Mesendoderm (in vitro differentiated cells): ENCODE data around the gene SWI5.

Source experiments
- DNase-seq: peaks from one replicate; pipeline ENCODE4 v3.0.0; 2013
- H2AK5ac ChIP-seq: 2 replicates; pipeline ENCODE4 v1.6.1; 2013; ENCODE audit warnings: low read length, inconsistent platforms
- H2BK120ac ChIP-seq: 2 replicates; pipeline ENCODE4 v1.6.1; 2013; ENCODE audit warnings: low read depth, mild to moderate bottlenecking, low read length, moderate library complexity, mixed read lengths
- H2BK15ac ChIP-seq: replicated peaks from 2 replicates; pipeline ENCODE4 v1.6.1; 2013; ENCODE audit warnings: low read depth, mild to moderate bottlenecking, moderate library complexity
- H2BK5ac ChIP-seq: 2 replicates; pipeline ENCODE4 v1.6.1; 2013; ENCODE audit warnings: low read length, inconsistent platforms
- H3K18ac ChIP-seq: 2 replicates; pipeline ENCODE4 v1.6.1; 2013; ENCODE audit warnings: mild to moderate bottlenecking, low read length, mixed read lengths
- H3K23ac ChIP-seq: one replicate; pipeline ENCODE4 v1.6.1; 2013; ENCODE audit warnings: low read length
- H3K27ac ChIP-seq: 2 replicates; pipeline ENCODE4 v1.5.1; 2013; ENCODE audit warnings: low read depth, mild to moderate bottlenecking, inconsistent platforms, low read length, moderate library complexity
- H3K27me3 ChIP-seq: 2 replicates; pipeline ENCODE4 v1.6.1; 2013; ENCODE audit warnings: low read length, control low read depth, mild to moderate bottlenecking, inconsistent platforms; ENCODE audit not compliant: insufficient read depth, poor library complexity
- H3K36me3 ChIP-seq: 2 replicates; pipeline ENCODE4 v1.6.1; 2013; ENCODE audit warnings: low read length, inconsistent platforms; ENCODE audit not compliant: control insufficient read depth, insufficient read depth
- H3K4ac ChIP-seq: one replicate; pipeline ENCODE4 v1.6.1; 2013; ENCODE audit warnings: low read depth, mild to moderate bottlenecking, low read length, moderate library complexity
- H3K4me1 ChIP-seq: 2 replicates; pipeline ENCODE4 v1.6.1; 2013; ENCODE audit warnings: low read depth, low read length, inconsistent platforms; ENCODE audit not compliant: control insufficient read depth
- H3K4me2 ChIP-seq: 2 replicates; pipeline ENCODE4 v1.6.1; 2013; ENCODE audit warnings: low read length
- H3K4me3 ChIP-seq: 2 replicates; pipeline ENCODE4 v1.5.1; 2013; ENCODE audit warnings: mild to moderate bottlenecking, low read length
- H3K56ac ChIP-seq: one replicate; pipeline ENCODE4 v1.6.1; 2013; ENCODE audit warnings: low read length
- H3K79me1 ChIP-seq: 2 replicates; pipeline ENCODE4 v1.6.1; 2013; ENCODE audit warnings: low read length, inconsistent platforms
- H3K79me2 ChIP-seq: 2 replicates; pipeline ENCODE4 v1.6.1; 2013; ENCODE audit warnings: mild to moderate bottlenecking, low read length; ENCODE audit not compliant: control insufficient read depth, insufficient read depth
- H3K9ac ChIP-seq: 2 replicates; pipeline ENCODE4 v1.6.1; 2013; ENCODE audit warnings: low read length, inconsistent platforms
- H4K5ac ChIP-seq: one replicate; pipeline ENCODE4 v1.6.1; 2013; ENCODE audit warnings: low read length
- H4K8ac ChIP-seq: one replicate; pipeline ENCODE4 v1.6.1; 2013; ENCODE audit warnings: low read depth, mild to moderate bottlenecking, control low read depth, low read length, moderate library complexity
- WGBS: extraction: QIAGEN DNeasy Blood & Tissue Kit; methylation state at CpG from one replicate; pipeline ENCODE4 v1.1.7; 2013; ENCODE audit warnings: low lambda C conversion rate, missing lambda C conversion rate; ENCODE audit not compliant: insufficient coverage; ENCODE audit errors: extremely low coverage; 5-methylcytosine and 5-hydroxymethylcytosine counted together

SWI5 gene

DNA sequence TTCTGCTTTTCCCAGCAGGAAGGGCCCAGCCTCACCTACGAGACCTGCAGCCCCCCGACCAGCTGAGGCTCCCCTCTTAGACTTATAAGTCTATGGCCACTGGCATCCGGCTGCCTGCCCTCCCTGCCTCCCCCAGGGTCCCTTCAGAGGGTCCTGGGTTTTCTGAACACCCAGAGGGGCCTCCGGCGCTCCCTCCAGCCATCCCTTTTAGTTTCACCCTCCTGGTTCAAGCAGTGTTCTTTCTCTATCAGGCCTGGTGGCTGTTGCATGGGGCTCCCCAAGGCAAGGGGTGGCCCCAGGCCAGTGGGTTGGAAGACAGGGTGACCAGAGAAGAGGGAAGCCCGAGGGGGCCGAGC lies 22.1 kb upstream of the SWI5 start:
- no peak overlapping the region for H2BK120ac ChIP-seq
- DNase-seq, result no peak
- no peak overlapping the region for H2BK5ac ChIP-seq
- H3K4ac ChIP-seq, result no peak overlapping the region
- H3K4me2 ChIP-seq, result no peak overlapping the region
- H2AK5ac ChIP-seq, result no peak overlapping the region
- H3K27ac ChIP-seq, result no peak overlapping the region
- no peaks in the 10 kb centered on the region for H3K79me2 ChIP-seq
- H2BK15ac ChIP-seq, result no peak overlapping the region
- peaks cover 5% of the 10 kb centered on the region for H3K79me1 ChIP-seq
- H4K8ac ChIP-seq, result no peak overlapping the region
- peaks cover 3% of the 10 kb centered on the region for H3K36me3 ChIP-seq
- no peak overlapping the region for H3K18ac ChIP-seq
- WGBS, result no CpG with 5 or more reads among the region's 7 CpGs
- peaks cover 3% of the 10 kb centered on the region for H3K4me1 ChIP-seq
- no peak overlapping the region for H3K4me3 ChIP-seq
- no peaks in the 10 kb centered on the region for H3K27me3 ChIP-seq
- no peak overlapping the region for H4K5ac ChIP-seq
- no peak overlapping the region for H3K9ac ChIP-seq
- no peak overlapping the region for H3K23ac ChIP-seq
- H3K56ac ChIP-seq, result no peak overlapping the region

DNA sequence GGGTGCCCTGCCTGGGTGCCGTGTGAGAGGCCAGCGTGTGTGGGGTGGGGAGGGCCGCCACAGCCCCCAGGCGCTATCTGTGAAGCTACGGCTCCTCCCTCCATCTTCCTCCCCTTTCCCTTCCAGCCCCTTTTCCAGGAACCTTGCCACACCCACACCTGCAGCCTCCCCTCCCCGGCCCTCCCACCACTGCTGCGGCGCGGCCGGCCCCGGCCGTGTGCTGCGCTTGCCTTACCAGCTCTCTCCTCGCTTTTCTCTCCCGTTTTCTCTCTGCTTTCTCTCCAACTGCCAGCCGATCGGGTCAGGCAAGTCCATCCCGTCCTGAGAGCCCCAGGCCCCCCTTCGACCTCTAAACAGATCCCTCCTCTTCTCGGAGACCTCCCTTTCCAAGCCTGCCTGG lies 21.7 kb upstream of the SWI5 start:
- no CpG with 5 or more reads among the region's 20 CpGs for WGBS
- Histone ChIP-seq H4K5ac (no peak overlapping the region), H3K18ac (no peak overlapping the region), H2BK5ac (no peak overlapping the region), H3K27me3 (no peaks in the 10 kb centered on the region), H2BK15ac (no peak overlapping the region), H3K23ac (no peak overlapping the region), H3K27ac (no peak overlapping the region), H3K56ac (no peak overlapping the region), H3K36me3 (peaks cover 3% of the 10 kb centered on the region), H3K4me3 (no peak overlapping the region), H3K4ac (no peak overlapping the region), H3K4me2 (no peak overlapping the region), H4K8ac (no peak overlapping the region), H3K9ac (no peak overlapping the region), H3K79me2 (no peaks in the 10 kb centered on the region), H3K4me1 (peaks cover 3% of the 10 kb centered on the region), H3K79me1 (peaks cover 5% of the 10 kb centered on the region), H2BK120ac (no peak overlapping the region), H2AK5ac (no peak overlapping the region)
- no peak for DNase-seq

DNA sequence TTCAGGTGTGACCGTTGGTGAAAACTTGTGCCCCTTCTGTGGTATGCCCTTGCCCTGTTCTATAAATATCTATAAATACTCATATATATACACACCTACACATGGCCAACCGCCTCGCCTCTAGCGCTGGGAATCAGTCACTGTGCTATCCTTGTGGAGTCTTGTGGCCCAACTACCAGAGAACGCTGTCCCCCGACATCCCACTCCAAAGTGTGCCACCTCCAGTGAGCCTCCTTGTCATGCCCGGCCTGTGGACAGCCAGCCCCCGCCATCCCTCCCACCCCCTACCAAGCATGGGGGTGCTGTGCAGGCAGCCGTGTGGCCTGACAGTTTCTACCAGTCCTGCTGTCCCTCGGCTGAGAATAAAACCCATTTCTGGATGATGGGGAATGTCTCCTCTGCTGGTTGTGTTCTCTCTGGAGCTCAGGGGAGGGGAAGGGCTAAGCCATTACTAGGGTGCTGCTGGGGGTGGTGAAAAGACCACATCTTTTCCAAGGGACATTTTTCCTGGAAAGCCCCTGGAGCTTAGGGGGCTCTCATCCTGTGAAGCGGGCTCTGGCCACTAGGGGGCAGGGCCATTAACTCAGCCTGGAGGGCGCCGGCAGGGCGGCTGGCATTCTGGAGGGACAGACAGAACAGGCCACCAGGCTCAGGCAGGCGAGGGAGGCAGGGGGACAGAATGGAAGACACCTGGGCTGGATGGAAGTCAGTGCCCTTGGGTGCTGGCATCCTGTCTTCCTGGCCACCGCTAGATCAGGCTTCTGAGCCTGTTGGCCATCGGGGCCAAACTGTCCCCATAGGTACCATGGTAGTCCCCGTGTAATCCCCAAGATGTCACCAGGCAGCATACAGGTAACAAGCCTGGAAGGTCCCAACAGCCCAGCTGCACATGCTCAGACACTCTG lies 21.0 kb upstream of the SWI5 start:
- peaks cover 5% of the 10 kb centered on the region for H3K79me1 ChIP-seq
- H2BK5ac ChIP-seq, result no peak overlapping the region
- no peak overlapping the region for H3K27ac ChIP-seq
- H3K4me2 ChIP-seq, result no peak overlapping the region
- no peak overlapping the region for H2BK120ac ChIP-seq
- no peak overlapping the region for H3K18ac ChIP-seq
- peak; percentile 81 for DNase-seq
- H3K36me3 ChIP-seq, result peaks cover 3% of the 10 kb centered on the region
- no peak overlapping the region for H2AK5ac ChIP-seq
- no peak overlapping the region for H3K56ac ChIP-seq
- no peaks in the 10 kb centered on the region for H3K79me2 ChIP-seq
- no peak overlapping the region for H3K4me3 ChIP-seq
- H3K4ac ChIP-seq, result no peak overlapping the region
- H4K5ac ChIP-seq, result no peak overlapping the region
- H3K9ac ChIP-seq, result no peak overlapping the region
- peaks cover 3% of the 10 kb centered on the region for H3K4me1 ChIP-seq
- no peak overlapping the region for H4K8ac ChIP-seq
- no peaks in the 10 kb centered on the region for H3K27me3 ChIP-seq
- no CpG with 5 or more reads among the region's 18 CpGs for WGBS
- H2BK15ac ChIP-seq, result no peak overlapping the region
- H3K23ac ChIP-seq, result no peak overlapping the region

DNA sequence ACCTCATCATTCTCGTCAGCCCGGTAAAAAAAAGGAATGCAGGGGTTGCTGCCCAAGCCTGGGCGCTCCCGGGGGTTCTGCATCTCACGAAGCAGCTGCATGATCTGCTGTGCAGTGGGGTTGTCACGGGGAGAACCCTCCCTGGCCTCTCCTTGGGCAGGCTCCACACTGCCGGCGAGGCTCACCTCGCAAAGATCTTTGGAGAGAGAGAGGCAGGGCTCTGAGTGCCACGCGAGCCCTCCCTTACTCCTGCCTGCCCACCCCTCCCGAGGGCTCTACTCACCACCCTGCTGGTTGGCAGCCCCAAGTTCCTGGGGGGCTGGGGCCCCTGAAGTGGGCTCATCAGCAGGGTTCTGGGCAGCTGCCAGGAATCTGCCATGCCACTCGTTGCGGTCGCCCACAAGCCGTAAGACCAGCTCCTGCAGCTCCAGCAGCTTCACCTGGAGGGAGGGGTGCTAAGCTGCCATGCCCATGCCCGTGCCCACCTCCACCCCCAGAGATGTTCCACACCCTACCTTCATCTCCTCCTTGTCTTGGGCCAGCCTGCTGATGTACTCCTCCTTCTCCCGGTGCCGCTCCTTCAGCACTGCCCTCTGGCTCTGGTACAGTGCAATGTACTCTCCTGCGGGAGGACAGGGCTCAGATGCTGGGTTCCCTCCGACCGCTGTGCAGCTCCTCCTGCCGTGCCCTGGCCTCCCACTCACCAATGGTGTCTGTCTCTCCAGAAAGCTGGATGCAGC lies 18.8 kb upstream of the SWI5 start:
- Histone ChIP-seq H3K4me1 (no peaks in the 10 kb centered on the region), H3K4me2 (no peak overlapping the region), H2BK15ac (no peak overlapping the region), H2BK5ac (no peak overlapping the region), H3K79me2 (no peaks in the 10 kb centered on the region), H3K27me3 (no peaks in the 10 kb centered on the region), H3K27ac (no peak overlapping the region), H2BK120ac (no peak overlapping the region), H3K9ac (no peak overlapping the region), H3K56ac (no peak overlapping the region), H4K8ac (no peak overlapping the region), H2AK5ac (no peak overlapping the region), H4K5ac (no peak overlapping the region), H3K4me3 (no peak overlapping the region), H3K79me1 (peaks cover 2% of the 10 kb centered on the region), H3K18ac (no peak overlapping the region), H3K4ac (no peak overlapping the region), H3K36me3 (peaks cover 3% of the 10 kb centered on the region), H3K23ac (no peak overlapping the region)
- no peak for DNase-seq
- no CpG with 5 or more reads among the region's 23 CpGs for WGBS

DNA sequence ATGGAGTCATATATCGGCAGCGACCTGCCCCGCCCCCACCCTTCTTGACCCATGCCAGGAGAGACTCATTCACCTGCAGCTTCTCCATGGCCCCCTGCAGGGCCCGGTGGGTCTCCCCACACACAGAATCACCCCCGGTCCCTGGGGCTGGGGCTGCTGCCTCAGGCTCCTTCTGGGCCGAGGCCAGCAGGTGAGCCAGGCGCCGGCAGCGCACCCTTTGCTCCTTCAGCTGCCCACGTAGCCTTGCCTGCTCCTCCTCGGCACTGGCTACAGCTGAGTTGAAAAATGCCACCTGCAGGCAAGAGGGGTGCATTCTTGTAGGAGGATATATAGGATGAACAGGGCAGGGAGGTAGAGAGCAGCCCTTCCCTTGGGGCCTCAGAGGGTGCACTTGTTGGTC lies 18.2 kb upstream of the SWI5 start:
- no peak for DNase-seq
- H3K36me3 ChIP-seq, result peaks cover 7% of the 10 kb centered on the region
- H3K79me1 ChIP-seq, result no peaks in the 10 kb centered on the region
- H3K4me1 ChIP-seq, result no peaks in the 10 kb centered on the region
- H3K4me2 ChIP-seq, result no peak overlapping the region
- H3K4me3 ChIP-seq, result no peak overlapping the region
- H3K9ac ChIP-seq, result no peak overlapping the region
- no peak overlapping the region for H2BK120ac ChIP-seq
- no peak overlapping the region for H3K23ac ChIP-seq
- WGBS, result no CpG with 5 or more reads among the region's 11 CpGs
- H3K79me2 ChIP-seq, result no peaks in the 10 kb centered on the region
- no peak overlapping the region for H2BK5ac ChIP-seq
- no peak overlapping the region for H3K56ac ChIP-seq
- no peak overlapping the region for H4K5ac ChIP-seq
- H2AK5ac ChIP-seq, result no peak overlapping the region
- H3K18ac ChIP-seq, result no peak overlapping the region
- no peak overlapping the region for H3K27ac ChIP-seq
- no peak overlapping the region for H2BK15ac ChIP-seq
- no peak overlapping the region for H3K4ac ChIP-seq
- no peaks in the 10 kb centered on the region for H3K27me3 ChIP-seq
- no peak overlapping the region for H4K8ac ChIP-seq
